Ishikawa (cell line): Measurements from ENCODE around the gene GLIPR1.

Source experiments
- CEBPB ChIP-seq: IDR thresholded peaks from 2 replicates; pipeline ENCODE4 v1.6.1; 2012
- CREB1 ChIP-seq: IDR thresholded peaks from 2 replicates; pipeline ENCODE4 v1.6.1; 2012; ENCODE audit warnings: low read depth
- EGR1 ChIP-seq: IDR thresholded peaks from 2 replicates; pipeline ENCODE4 v1.6.1; 2012
- EP300 ChIP-seq: IDR thresholded peaks from 2 replicates; pipeline ENCODE4 v1.6.1; 2012; ENCODE audit warnings: borderline replicate concordance
- FOXM1 ChIP-seq: IDR thresholded peaks from 2 replicates; pipeline ENCODE4 v1.6.1; 2012; ENCODE audit warnings: low read depth, borderline replicate concordance
- MAX ChIP-seq: IDR thresholded peaks from 2 replicates; pipeline ENCODE4 v1.6.1; 2012
- NFIC ChIP-seq: IDR thresholded peaks from 2 replicates; pipeline ENCODE4 v1.6.1; 2012
- RAD21 ChIP-seq: IDR thresholded peaks from 2 replicates; pipeline ENCODE4 v1.6.1; 2012; ENCODE audit warnings: low read depth
- REST ChIP-seq: IDR thresholded peaks from 2 replicates; pipeline ENCODE4 v1.6.1; 2012; ENCODE audit warnings: low read depth, mild to moderate bottlenecking
- TAF1 ChIP-seq: IDR thresholded peaks from 2 replicates; pipeline ENCODE4 v1.6.1; 2012; ENCODE audit warnings: low read depth, mild to moderate bottlenecking
- TCF12 ChIP-seq: IDR thresholded peaks from 2 replicates; pipeline ENCODE4 v1.6.1; 2012; ENCODE audit warnings: low read depth
- TEAD4 ChIP-seq: IDR thresholded peaks from 2 replicates; pipeline ENCODE4 v1.6.1; 2012
- USF1 ChIP-seq: IDR thresholded peaks from 2 replicates; pipeline ENCODE4 v1.6.1; 2012
- YY1 ChIP-seq: IDR thresholded peaks from 2 replicates; pipeline ENCODE4 v1.6.1; 2012; ENCODE audit warnings: low read depth
- ZBTB7A ChIP-seq: IDR thresholded peaks from 2 replicates; pipeline ENCODE4 v1.6.1; 2012; ENCODE audit warnings: low read depth

GLIPR1 gene

DNA sequence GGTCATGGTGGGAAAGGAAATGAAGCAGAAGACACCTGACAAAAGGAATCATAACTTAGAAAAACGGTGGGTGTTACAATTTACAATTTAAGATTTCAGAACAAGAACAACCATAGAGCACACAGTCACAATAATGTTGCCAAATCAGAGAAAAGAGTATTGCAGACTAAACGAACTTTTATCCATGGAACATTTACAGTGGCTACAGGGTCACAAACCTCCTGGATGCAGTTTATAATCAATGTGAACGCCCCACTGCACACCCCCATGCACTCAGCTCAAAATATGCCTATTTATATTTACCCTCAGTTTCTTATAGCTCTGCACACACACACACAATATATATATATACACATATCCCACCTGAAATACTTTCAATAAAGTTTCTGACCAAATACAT, 22.9 kb downstream of the GLIPR1 start:
- TF ChIP-seq YY1 (no peak), CEBPB (no peak), REST (no peak), USF1 (no peak), ZBTB7A (no peak), MAX (no peak), NFIC (no peak), FOXM1 (no peak), TAF1 (no peak), EP300 (no peak), TEAD4 (no peak)

DNA sequence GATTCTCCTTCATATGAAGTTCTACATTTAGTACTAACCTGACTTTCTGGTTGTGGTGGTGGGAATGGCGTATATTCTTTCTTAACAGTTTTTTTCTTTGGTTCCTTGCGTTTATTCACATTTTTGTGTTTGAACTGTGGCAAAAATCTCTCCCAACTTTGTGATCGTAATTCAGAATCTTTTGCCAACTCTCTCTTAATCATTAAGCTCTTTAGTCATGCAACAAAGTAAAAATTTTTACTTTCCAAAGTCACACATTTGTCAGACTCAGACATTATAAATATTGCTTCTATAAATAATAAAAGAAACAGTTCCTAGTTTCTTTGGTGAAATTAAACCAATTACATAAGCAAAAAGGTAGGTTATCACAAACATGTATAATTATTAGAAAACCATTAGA, 23.3 kb downstream of the GLIPR1 start:
- TF ChIP-seq EP300 (no peak), YY1 (no peak), EGR1 (no peak), FOXM1 (no peak), TCF12 (no peak), RAD21 (no peak), CREB1 (no peak), ZBTB7A (no peak)

DNA sequence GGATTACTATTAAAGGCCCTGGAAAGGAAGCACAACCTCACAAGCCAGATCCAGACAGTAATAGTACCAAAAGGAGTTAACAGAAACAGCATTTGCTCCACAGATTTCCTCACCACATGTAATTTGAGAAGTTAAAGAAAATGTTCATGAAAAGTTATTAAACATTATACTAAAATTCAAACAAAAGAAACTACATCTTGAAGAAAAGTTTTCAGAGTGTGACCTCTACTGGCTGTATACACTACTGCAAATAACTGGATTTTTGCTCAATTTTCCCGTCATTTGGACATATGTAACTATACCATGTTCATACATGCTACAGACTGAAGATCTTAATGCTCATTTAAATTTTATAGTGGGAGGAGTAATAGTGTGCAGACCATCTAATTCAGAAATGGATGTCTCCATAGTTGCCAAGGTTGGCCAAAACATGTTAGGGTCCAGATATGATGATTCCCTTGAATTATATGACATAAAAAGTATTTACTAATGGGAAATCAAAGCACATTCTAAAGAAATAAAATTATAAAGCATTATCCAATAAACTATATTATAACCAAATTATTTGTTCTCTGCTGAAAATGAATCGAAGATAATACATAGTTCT, 25.3 kb downstream of the GLIPR1 start:
- TF ChIP-seq TAF1 (no peak), RAD21 (peak; percentile 32)

DNA sequence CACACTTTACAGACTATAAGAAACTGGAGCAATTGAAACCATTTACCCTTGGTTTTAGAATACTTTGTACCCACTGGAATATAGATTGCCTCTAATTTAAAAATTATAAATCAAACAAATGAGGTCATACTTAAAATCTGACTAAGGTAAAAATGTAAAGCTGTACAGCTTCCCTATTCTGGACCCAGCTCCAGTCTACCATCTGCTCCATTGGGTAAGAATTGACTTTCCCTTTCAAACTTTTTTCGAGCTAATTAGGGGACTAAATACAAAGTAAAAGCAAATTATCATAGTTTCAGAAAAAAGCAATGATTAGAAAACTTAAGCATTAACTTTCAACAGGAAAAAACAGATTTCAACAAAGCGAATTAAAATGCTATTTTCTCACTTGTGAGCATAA, 26.5 kb downstream of the GLIPR1 start:
- TF ChIP-seq MAX (no peak), RAD21 (no peak), TEAD4 (no peak), NFIC (no peak), FOXM1 (no peak), USF1 (no peak), ZBTB7A (no peak), YY1 (no peak), EP300 (no peak), REST (no peak), CREB1 (no peak), CEBPB (no peak), EGR1 (no peak), TAF1 (no peak), TCF12 (no peak)

DNA sequence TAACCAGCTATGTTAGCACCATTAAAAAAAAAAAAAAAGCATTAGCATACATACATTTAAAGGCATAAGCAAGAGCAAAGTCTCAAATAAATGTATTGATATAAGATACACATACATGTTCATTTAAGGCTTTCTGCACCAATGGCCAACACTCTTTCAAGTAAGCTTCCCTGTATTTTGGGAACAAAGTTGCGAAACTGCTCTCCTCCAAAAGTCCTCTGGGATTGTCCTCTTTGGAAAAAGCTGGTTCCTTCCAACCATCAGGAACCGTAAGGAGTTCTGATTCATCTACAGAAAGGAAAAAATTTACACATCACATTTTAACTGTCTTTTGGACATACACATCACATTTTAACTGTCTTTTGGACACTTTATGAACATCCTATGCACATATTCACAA, 27.6 kb downstream of the GLIPR1 start:
- TF ChIP-seq NFIC (no peak), CEBPB (0 out of 2 replicates have a peak, but pooled peaks have one; percentile 12)

DNA sequence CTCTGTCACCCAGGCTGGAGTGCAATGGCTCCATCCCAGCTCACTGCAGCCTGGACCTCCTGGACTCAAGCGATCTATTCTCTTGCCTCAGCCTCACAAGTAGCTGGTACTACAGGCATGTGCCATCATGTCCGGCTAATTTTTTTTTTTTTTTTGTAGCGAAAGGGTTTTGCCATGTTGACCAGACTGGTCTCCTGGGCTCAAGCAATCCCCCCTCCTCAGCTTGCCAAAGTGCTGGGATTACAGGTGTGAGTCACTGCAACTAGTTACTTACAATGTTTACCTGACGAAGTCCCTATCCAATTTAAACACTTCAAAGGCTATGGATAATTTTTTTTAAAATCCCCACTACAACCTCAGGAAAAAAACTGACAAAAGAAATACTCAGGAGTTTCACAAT, 29.1 kb downstream of the GLIPR1 start:
- TF ChIP-seq TCF12 (no peak), REST (no peak), TEAD4 (no peak), FOXM1 (no peak)
